Epithelial cell of esophagus (primary cell): ENCODE measurements around the gene ANKRD16.
A peak's percentile ranks its signal among the peaks of the same experiment; 100 is the strongest.

ENCODE experiments used
- DNase-seq: peaks from one replicate; pipeline ENCODE4 v3.0.0; 2010; ENCODE audit warnings: low read depth
- H3K4me3 ChIP-seq: 2 replicates; pipeline ENCODE4 v1.5.1; 2011; ENCODE audit warnings: mild to moderate bottlenecking, low read length, control low read depth
- TF ChIP-seq, protein P1 (sequence below): IDR thresholded peaks from 2 replicates; pipeline ENCODE4 v1.5.1; 2011; ENCODE audit warnings: low read depth, mild to moderate bottlenecking, low read length, control low read depth, inconsistent platforms; ENCODE audit not compliant: insufficient read depth; ENCODE audit errors: missing control alignments

Gene ANKRD16

DNA sequence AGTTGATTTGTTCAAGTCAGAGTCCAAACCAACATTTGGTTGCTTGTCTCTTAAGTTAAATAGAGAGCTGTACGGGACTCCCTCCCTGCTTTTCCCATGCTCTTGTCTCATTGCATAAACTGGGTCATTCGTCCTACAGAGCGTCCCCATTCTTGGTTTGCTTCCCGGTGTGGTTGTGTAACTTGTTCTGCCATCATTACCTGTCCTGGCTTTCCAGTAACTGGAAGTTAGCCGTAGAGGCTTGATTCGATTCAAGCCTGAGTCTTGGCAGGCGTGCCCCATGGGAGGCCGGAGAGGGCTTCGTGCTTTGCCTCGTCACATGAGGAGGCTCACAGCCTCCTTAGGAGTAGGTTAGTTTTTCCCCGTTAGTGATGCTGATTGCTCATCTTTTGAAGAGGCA is 40.6 kb upstream of the ANKRD16 start:
- DNase-seq: no peak
- TF ChIP-seq, protein P1, sequence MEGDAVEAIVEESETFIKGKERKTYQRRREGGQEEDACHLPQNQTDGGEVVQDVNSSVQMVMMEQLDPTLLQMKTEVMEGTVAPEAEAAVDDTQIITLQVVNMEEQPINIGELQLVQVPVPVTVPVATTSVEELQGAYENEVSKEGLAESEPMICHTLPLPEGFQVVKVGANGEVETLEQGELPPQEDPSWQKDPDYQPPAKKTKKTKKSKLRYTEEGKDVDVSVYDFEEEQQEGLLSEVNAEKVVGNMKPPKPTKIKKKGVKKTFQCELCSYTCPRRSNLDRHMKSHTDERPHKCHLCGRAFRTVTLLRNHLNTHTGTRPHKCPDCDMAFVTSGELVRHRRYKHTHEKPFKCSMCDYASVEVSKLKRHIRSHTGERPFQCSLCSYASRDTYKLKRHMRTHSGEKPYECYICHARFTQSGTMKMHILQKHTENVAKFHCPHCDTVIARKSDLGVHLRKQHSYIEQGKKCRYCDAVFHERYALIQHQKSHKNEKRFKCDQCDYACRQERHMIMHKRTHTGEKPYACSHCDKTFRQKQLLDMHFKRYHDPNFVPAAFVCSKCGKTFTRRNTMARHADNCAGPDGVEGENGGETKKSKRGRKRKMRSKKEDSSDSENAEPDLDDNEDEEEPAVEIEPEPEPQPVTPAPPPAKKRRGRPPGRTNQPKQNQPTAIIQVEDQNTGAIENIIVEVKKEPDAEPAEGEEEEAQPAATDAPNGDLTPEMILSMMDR: no peak
- no peak overlapping the region for H3K4me3 ChIP-seq

DNA sequence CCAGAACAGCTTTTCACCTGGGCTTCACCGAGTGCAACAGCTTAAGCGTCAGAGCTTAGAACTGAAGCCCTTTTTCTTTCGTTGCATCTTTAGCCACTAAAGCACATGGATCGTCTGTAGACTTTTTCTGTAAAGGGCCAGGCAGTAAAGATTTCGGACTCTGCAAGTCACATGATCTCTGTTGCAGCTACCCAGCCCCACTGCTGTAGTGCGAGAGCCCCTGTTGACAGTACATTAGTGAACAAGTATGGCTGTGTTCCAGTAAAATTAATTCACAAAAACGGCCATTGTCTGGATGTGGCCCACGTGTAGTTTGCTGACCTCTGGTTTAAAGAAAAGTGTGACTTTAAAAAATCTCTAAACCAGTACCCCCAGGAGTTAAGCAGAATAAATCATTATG is 39.7 kb upstream of the ANKRD16 start:
- no peak for DNase-seq
- TF ChIP-seq, protein P1: no peak

DNA sequence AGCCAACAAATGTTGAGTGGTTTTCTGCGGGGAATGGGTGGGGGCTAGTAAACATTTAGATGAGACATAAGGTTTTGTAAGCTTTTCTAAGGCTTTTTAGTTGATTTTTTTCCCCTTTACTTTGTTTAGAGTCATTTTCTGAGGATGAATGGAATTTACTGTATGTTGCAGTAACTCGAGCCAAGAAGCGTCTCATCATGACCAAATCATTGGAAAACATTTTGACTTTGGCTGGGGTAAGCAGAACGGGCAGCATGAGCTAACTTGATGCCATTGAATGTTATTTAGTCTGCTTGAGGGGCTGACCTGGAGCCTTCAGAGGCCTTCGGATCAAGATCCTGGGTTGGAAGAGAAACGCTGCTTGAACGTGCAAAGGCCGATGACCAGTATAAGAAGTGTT is 37.6 kb upstream of the ANKRD16 start:
- TF ChIP-seq, protein P1: no peak
- H3K4me3 ChIP-seq: no peak overlapping the region
- DNase-seq: no peak

More for the DNA sequence above, 39.7 kb upstream of the ANKRD16 start:
- no peak overlapping the region for H3K4me3 ChIP-seq

DNA sequence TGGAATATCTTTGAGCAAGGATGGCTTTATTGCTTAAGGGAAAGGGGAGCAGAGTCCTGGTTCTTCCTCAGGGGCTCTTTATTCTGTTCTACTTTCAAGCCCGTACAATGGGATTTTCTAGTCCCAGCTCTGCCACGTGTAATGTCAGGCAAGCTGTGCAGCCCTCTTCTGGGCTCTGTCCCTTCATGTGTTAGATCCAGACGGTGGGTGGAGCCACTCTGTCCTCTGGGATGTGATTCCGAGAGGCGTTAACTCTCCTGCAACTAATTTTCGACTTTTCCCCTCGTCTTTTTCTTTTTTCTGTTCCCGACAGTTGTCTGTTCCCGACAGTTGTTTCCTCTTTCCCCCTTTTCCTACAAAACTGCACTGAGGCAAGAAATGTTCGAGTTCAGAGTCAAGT is 35.2 kb upstream of the ANKRD16 start:
- no peak for DNase-seq
- TF ChIP-seq, protein P1: no peak
- no peak overlapping the region for H3K4me3 ChIP-seq

DNA sequence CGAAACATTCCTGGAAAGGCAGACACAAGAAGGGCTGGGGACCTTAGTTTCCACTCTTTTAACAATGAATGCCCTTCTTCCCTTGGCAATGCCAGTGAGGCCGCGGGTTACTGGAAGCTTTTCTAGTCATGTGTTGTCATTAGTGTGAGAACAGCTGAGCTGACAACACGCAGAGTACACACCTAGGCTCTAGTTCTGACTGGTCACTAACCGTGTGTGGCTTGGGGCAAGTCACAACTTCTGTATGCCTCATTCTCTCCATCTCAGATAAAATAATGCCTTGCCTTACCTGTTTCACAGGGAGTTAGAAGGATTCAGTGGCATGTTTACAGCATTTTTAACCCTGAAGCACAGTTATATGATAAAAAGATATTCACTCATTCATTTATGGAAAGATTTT is 32.1 kb upstream of the ANKRD16 start:
- H3K4me3 ChIP-seq: no peak overlapping the region
- TF ChIP-seq, protein P1: no peak
- peak; percentile 33 for DNase-seq

DNA sequence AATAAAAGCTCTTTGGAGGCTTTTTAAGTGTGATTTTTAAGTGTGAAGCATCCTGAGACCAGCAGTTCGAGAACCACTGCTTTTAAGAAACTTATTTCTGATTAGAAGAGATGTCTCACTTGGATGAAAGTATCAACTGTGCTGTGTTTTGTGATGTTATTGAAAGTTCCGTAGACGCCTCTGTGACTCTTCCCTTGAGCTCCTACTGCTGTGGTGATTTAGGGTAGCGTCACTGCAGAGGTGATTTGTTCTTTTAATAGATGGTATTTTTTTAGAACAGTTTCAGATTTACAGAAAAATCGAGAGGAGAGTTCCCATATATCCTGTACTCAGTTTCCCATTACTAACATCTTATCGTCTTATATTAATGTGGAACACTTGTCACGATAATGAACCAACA is 29.9 kb upstream of the ANKRD16 start:
- no peak overlapping the region for H3K4me3 ChIP-seq
- no peak for DNase-seq
- TF ChIP-seq, protein P1: no peak

DNA sequence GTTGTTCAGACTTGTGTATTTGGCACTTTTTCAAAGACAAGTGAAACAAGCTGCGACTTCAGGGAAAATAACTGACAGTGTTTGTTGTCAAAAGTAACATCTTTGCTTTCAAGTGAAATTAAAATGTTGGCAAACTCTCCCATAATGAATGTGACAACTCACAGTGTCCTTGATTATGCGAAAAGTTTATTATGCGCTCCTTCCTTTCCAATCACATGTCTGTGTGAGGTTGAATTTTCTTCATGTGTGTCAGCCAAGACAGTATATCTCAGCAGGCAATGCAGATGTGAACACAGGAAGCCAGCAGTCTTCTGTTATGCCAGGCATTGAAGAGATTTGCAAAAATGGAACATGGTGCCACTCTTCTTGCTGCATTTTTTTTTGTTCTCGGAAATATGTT is 29.1 kb upstream of the ANKRD16 start:
- DNase-seq: no peak
- TF ChIP-seq, protein P1: no peak
- no peak overlapping the region for H3K4me3 ChIP-seq
